ENCODE measurements around the gene NRXN3.

NRXN3 gene

DNA sequence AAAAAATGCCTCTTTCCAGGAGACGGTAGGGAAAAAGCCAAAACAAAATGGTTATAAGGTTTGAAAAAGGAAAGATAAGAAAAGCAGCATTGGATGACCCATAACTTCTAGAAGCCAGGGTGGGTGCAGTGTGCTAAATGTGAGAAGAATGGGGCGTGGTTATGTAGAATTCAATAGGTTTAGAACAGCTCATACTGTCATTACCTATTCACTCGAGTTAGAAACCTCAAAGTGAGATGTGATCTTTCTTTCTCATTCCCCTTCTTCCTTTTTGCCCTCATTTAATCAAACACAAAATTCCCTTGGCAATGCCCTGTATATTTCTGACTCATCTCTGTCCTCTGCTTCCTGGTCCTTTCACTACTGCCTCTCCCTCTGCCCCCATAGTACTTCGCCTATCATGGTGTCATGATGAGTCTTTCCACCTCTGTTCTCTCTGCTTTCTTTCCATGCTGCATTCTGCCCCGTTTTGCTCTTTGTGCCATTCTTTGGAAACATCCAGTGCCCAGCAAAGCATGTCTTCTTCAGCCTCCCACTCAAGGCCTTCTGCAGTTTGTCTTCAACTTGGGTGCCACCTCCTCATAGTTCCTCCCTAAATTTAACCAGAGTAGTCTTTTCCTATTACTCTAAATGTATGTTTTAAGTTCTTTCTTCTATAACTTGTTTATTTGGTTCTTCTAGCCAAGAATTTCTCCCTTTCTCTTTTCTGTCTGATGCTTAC is 496.3 kb downstream of the NRXN3 start:
- no peak for DNase-seq

GRCh38 chr14:78667141-78667540 is 497.0 kb downstream of the NRXN3 start:
- no peak for DNase-seq

DNA sequence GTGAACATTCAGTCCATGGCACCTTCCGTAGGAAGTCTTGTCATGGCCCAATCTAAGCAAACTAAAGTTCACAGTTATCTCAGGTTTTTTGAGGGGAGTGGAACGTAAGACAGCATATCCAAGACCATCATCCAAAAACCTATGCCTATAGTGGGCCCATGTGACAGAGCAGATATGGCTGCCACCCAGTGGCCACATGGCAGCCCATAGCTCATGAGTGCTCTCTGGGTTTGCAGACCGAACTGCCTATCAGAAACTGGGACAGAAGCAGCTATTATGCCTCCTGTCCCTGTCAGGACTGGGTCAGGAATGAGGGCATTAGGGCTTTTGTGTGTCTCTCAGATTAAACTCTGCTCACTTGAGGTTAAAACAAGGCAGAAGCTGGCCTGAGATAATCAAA is 503.7 kb downstream of the NRXN3 start:
- no peak for DNase-seq

DNA sequence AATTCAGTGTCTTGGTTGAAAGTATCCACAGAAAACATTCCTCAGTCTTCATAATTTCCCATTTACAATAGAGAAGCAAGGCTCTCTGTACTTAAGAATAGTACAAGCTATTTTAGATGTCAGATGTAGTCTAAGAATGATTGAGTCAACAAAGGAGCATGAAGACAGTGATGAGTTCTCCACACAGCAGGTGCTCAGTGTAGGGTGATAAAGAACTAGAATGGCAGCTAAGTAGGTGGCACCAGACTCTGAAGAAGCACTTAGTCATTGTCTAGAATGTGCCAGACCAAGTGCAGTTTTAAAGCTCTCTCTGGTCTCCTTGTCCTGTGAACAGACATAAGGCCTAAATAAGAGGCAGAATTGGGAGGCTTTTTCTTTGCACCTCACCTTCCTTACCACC is 504.6 kb downstream of the NRXN3 start:
- no peak for DNase-seq

DNA sequence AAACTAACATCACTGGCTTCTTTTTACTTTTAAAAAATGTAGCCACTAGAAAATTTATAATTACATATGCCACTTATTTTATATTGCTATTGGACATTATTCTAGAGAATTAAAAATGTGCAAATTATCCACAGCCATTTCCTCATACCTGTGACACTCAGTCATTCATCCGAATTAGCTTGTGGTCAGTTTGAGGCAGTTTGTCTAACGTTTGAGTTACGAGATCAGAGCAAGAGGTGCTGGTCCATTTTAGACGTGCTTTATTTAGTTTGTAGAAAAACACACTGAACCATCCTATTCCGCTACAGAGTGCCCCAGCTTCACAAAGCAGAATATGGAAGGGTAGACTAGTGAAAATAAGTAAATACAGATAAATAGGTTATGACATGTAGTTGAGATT is 513.0 kb downstream of the NRXN3 start:
- DNase-seq = no peak

GRCh38 chr14:78683981-78684380 is 513.8 kb downstream of the NRXN3 start:
- DNase-seq = no peak

DNA sequence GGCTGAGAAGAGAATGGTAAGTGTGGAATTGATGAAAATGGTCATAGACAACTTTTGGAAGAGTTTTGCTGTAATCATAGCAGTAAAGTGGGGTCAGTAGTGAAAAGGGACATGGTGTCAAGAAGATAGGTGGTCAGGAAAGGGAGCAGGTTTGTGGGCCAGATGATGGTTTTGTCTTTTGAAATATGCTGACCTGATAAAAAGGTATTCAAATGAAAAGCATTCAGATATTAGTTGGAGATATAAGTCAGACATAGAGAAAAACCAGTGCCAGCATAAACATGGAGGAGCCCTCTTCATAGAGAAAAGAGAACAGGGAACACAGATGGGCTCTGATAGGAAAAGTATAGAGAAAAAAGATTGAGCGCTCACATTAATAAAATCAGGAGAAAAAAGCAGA is 518.3 kb downstream of the NRXN3 start:
- no peak for DNase-seq

GRCh38 chr14:78690836-78691235 is 520.7 kb downstream of the NRXN3 start:
- DNase-seq = no peak

- DNase-seq = peak; percentile 67
Observed at GRCh38 chr14:78697341-78697740, 527.2 kb downstream of the NRXN3 start.

DNA sequence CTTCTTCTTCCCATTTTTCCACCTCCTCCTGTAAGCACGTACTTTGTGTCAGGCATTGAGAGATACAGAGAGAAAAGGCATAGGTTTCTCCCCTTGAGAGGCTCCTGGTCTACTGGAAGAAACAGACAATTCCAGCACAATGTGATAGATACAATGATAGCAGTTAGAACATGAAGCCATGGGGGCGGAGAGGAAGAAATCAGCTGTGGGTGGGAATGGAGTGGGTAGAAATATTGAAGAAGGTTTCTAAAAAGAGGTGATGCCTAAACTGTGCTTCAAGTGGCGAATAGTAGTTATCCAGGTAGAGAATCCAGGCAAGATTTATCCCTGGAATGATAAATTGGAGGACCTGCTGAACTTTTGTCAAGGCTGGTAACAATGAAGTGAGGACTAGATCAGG is 528.8 kb downstream of the NRXN3 start:
- DNase-seq = no peak

DNA sequence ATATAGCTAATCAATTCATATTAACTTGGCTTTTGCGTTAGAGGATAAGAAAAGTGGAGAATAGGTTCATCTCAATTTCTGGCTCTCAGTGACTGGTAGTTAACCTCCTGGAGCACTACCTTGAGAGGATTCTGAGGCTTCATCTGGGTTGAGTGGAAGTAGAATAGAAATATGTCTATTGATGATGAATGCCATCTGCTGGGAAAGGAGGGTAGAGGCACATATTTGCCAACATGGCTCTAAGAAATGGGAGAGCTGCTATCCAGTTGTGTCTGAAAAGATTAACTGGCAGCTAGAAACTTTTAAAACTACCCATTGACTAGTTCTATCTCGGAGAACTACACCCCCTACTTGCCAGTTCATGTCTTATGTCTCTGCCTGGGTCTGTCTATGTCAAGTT is 530.1 kb downstream of the NRXN3 start:
- DNase-seq = no peak

- DNase-seq = no peak
Observed at GRCh38 chr14:78701246-78701645, 531.1 kb downstream of the NRXN3 start.

- DNase-seq = no peak
Observed at GRCh38 chr14:78704965-78705364, 534.8 kb downstream of the NRXN3 start.

GRCh38 chr14:78705989-78706388 is 535.8 kb downstream of the NRXN3 start:
- DNase-seq = no peak

DNA sequence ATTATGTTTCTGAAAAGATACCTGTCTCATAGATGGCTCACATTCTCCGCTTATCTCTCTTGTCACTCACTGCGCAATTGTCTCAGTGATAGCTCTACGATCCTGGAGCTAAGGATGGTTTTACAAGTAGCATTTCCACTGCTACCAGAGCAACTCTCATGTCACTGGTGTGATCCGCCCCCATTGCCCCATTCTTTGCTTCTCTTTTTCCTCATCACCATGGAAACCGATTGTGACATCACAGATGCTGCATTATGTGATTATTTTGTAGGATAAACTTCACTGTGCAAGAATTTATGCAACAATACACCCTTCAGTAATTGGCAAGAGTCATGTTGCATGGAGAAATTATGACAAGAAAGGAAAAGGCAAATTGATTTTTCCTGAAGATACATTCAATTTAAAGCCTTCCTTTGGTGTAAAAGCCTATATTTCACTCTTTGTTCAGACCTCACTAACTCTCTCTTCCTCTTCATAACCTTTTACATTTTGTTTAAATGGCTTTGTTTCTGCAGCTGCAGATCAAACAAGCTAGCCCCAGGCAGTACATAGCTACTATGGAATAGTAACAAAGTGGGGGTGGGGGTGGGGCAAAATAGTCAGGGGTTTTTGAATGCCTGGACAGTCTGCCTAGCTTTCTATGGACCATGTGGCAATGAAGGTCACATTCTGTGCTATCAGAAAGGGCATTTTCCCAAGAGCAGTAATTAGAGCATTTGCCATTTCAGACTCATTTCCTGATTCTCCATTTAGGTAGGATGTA is 539.8 kb downstream of the NRXN3 start:
- no peak for DNase-seq

DNA sequence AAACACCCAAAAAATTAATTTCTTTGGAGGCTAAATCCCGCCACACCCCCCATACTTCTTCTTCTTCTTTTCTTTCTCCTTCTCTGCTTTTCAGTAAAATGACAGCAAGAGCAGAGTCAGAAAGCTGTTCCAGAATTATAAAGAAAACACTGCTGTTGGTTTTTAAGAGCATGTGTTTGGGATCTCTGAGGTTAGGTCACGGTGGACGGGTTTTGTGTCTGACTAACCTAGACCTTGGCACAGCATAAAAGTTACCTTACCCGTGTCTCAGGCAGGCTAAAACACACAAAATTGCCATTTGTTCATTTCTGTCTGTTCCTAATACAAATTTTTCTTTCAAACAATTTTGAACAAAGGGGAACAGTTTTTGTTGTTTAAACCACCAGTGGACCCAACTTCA is 540.8 kb downstream of the NRXN3 start:
- DNase-seq = no peak

DNA sequence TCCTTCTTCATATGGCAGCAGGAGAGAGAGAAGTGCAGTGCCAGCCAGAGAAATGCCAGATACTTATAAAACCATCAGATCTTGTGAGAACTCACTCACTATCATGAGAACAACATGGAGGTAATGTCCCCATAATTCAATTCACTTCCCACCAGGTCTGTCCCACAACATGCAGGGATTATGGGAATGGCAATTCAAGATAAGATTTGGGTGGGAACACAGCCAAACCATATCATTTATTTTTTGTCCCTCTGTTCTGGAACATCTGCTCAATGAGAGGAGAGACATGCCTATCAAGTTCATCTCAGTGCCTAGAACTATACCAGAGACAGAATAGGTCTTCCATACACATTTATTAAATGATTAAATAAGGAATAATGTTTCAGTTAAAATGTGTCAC is 543.5 kb downstream of the NRXN3 start:
- DNase-seq = no peak

DNA sequence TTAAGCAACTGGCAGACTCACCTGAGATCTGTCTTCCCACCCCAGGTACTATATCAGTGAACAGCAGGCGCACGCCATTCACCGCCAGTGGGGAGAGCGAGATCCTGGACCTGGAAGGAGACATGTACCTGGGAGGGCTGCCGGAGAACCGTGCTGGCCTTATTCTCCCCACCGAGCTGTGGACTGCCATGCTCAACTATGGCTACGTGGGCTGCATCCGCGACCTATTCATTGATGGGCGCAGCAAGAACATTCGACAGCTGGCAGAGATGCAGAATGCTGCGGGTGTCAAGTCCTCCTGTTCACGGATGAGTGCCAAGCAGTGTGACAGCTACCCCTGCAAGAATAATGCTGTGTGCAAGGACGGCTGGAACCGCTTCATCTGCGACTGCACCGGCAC is 544.5 kb downstream of the NRXN3 start:
- DNase-seq = no peak

GRCh38 chr14:78721756-78722480 is 551.7 kb downstream of the NRXN3 start:
- DNase-seq = peak; percentile 51

- no peak for DNase-seq
Observed at GRCh38 chr14:78725086-78725485, 554.9 kb downstream of the NRXN3 start.

GRCh38 chr14:78737116-78737515 is 566.9 kb downstream of the NRXN3 start:
- DNase-seq = no peak

DNA sequence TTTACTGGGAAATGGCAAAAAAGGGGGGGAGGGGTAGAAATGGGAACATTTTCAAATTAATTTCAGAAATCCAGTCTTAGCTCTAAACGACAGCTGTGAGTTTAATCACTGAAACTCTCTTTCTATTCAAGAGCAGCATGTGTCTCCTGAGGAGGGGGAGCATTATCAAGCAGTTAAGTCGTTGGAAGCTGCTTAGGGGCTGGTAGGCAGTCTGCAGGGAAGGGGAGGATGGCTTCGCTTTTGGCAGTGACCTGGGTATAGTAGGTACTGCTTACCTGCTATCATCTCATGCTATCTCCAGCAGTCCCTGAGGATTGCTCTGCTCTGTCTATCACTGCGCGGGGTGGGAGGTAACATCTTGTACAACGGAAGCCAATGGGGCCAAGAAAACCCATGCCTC is 567.4 kb downstream of the NRXN3 start:
- no peak for DNase-seq

- no peak for DNase-seq
Observed at GRCh38 chr14:78746086-78746595, 576.0 kb downstream of the NRXN3 start.

DNA sequence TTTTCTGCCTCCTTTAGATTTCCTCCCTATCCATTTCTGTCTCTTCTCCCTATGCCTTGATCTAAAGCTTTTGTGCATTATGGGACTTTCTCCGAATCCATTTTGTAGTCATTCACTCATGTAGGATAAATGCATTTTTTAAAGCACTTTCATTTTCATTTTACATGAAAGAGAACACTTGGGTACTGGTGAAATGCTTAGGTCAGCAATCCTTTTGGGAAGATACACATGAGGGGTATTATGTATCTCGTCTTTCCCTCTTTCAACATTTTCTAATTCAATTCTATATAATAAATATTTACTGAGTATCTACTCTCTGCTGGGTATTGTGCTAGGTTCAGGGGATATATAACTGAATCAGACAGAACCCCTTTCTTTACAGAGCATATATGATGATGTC is 577.6 kb downstream of the NRXN3 start:
- DNase-seq = no peak

Measured in NCI-H1436 (cell line).